AG09309 (cell line): ENCODE measurements around the gene FMO5.

Source experiments
- DNase-seq: peaks from one replicate; pipeline ENCODE4 v3.0.0-alpha.2; 2010; ENCODE audit warnings: low read depth
- H3K4me3 ChIP-seq: 2 replicates; pipeline ENCODE4 v1.5.1; 2011; ENCODE audit warnings: mild to moderate bottlenecking, low read depth, low read length, moderate library complexity; ENCODE audit not compliant: control insufficient read depth
- TF ChIP-seq, protein P1 (sequence below): IDR thresholded peaks from 2 replicates; pipeline ENCODE4 v1.5.1; 2011; ENCODE audit warnings: mild to moderate bottlenecking, low read depth, low read length, inconsistent platforms; ENCODE audit not compliant: insufficient read depth, control insufficient read depth; ENCODE audit errors: missing control alignments

The FMO5 gene

DNA sequence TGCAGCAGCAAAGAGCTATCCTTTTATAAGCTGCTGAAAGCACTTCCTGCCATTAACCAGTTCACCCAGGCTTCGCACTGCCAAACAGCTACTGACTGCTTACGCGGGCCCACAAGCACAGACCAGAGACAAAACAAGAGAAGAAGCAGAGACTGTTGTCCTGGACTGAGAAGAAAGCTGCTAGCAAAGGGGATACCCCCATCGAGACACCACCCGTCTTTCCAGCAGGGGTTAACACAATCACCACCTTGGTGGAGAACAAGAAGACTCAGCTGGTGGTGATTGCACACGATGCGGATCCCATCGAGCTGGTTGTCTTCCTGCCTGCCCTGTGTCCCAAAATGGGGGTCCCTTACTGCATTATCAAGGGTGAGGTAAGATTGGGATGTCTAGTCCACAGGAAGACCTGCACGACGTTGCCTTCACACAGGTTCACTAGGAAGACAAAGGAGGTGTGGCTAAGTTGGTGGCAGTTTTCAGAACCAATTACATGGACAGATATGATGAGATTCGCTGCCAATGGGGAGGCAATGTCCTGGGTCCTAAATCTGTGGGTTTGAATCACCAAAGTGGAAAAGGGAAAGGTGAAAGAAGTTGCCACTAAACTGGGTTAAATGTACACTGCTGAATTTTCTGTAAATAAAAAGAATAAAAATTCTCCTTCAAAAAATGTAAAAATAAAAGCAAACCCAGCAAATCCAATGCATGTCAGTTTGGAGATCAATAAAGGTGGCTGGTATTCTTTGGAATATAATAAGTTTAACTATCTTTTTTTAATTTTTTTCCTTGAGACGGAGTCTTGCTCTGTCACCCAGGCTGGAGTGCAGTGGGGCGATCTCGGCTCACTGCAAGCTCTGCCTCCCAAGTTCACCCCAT, 1.2 kb downstream of the FMO5 start:
- H3K4me3 ChIP-seq = no peak overlapping the region
- DNase-seq = no peak
- TF ChIP-seq, protein P1, sequence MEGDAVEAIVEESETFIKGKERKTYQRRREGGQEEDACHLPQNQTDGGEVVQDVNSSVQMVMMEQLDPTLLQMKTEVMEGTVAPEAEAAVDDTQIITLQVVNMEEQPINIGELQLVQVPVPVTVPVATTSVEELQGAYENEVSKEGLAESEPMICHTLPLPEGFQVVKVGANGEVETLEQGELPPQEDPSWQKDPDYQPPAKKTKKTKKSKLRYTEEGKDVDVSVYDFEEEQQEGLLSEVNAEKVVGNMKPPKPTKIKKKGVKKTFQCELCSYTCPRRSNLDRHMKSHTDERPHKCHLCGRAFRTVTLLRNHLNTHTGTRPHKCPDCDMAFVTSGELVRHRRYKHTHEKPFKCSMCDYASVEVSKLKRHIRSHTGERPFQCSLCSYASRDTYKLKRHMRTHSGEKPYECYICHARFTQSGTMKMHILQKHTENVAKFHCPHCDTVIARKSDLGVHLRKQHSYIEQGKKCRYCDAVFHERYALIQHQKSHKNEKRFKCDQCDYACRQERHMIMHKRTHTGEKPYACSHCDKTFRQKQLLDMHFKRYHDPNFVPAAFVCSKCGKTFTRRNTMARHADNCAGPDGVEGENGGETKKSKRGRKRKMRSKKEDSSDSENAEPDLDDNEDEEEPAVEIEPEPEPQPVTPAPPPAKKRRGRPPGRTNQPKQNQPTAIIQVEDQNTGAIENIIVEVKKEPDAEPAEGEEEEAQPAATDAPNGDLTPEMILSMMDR = no peak

DNA sequence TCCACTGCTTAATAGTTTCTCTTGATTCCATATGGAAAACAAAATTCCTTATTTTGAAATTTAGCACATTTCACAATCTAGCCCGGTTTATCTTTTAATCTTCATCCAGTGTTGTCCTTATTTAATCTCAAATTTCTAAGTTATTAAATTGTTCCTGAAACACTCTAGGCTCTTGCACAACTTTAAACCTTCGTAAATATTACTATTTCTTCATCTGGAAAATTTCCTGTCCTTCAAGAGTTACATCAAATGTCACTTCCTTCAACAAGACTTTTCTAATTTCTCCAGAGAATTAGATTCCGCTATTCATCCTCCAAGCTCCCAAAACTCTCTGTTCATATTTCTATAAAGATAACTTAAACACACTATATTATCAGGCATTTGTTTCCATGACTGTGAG, 6.5 kb downstream of the FMO5 start:
- TF ChIP-seq, protein P1 = no peak
- no peak overlapping the region for H3K4me3 ChIP-seq
- DNase-seq = no peak

- no peak for DNase-seq
- no peak overlapping the region for H3K4me3 ChIP-seq
- TF ChIP-seq, protein P1 = no peak
Observed at GRCh38 chr1:147217141-147217540, 8.0 kb downstream of the FMO5 start.

DNA sequence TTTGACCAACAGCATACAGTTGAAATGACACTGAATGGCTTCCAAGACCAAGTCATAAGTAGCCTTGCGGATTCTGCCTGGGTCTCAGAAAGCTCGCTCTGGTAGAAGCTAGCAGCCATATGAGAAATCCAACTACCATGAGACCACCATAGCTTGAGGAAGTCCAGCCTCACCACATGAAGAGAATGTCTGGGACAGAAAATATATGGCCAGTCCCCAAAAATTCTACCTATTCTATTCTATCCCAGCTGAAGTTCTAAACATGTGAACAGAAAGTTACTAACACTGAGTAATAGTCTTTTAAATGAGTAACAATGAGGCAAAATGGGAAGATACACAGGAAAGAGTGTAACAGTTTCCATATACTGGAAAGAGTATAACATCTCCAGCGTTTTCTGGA, 9.0 kb downstream of the FMO5 start:
- H3K4me3 ChIP-seq = no peak overlapping the region
- TF ChIP-seq, protein P1 = no peak
- no peak for DNase-seq

- H3K4me3 ChIP-seq = no peak overlapping the region
- DNase-seq = no peak
- TF ChIP-seq, protein P1 = no peak
Observed at GRCh38 chr1:147215540-147215916, 9.6 kb downstream of the FMO5 start.

DNA sequence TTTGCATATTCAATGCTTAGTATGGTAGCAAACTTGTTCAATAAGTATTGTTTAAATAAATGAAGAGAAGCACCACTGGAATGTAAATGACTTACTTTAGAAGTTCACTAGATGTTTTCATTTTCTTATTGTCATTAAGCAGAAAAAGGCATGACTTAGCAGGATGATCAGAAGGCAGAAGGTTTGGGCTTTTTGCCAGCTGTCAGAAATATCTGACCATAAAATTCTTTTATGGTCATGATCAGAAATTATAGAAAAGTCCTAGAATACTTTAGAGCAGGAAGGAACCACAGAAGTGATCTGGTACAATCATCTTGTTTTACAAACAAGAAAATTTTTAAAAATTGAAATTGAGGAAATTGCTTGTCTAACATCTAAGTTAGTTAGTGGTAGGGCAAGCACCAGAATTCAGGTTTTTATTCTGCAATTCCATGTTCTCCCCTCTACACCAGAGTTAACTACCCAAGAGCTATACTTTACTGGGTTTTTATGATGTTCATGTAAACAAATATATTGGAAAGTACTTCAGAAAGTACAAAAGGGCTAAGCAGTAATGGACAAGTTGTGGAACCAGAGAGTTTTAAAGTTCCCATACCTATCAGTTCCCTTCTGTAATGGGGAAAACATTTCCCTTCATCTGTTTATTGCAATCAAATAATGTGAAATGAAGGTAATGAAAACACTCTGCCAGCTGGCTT, 10.1 kb downstream of the FMO5 start:
- H3K4me3 ChIP-seq = no peak overlapping the region
- DNase-seq = no peak
- TF ChIP-seq, protein P1 = no peak

- H3K4me3 ChIP-seq = no peak overlapping the region
- DNase-seq = no peak
- TF ChIP-seq, protein P1 = no peak
Observed at GRCh38 chr1:147214325-147214724, 10.8 kb downstream of the FMO5 start.
